Nephron (organoid): ENCODE measurements around the gene PPP2R5E.

Source experiments
- H3K27ac Mint-ChIP-seq, 3 experiments: 2 replicates each; pipeline ENCODE4 v1.8.0; 2020; ENCODE audit warnings: mixed read lengths in 3 of 3, mild to moderate bottlenecking in 2 of 3, moderate library complexity in 1 of 3
- H3K27me3 Mint-ChIP-seq: 2 replicates; pipeline ENCODE4 v1.8.0; 2021; ENCODE audit warnings: low read depth, mild to moderate bottlenecking, moderate library complexity, mixed read lengths
- H3K36me3 Mint-ChIP-seq: 2 replicates; pipeline ENCODE4 v1.8.0; 2020; ENCODE audit warnings: low read depth, mixed read lengths
- H3K4me1 Mint-ChIP-seq: 2 replicates; pipeline ENCODE4 v1.8.0; 2020; ENCODE audit warnings: mixed read lengths
- H3K4me3 Mint-ChIP-seq, 3 experiments: 2 replicates each; pipeline ENCODE4 v1.8.0; 2020; ENCODE audit warnings: mild to moderate bottlenecking in 3 of 3, mixed read lengths in 3 of 3, moderate library complexity in 2 of 3
- H3K9me3 Mint-ChIP-seq: 2 replicates; pipeline ENCODE4 v1.8.0; 2020; ENCODE audit warnings: mixed read lengths
- TF ChIP-seq, protein P1 (sequence below), 3 experiments: fragments of 200-600 bp; sonication (generic); IDR thresholded peaks; one replicate each; pipeline ENCODE4 v1.5.0; 2021; ENCODE audit warnings: antibody characterized with exemption in 3 of 3; ENCODE audit not compliant: unreplicated experiment in 3 of 3

PPP2R5E gene

DNA sequence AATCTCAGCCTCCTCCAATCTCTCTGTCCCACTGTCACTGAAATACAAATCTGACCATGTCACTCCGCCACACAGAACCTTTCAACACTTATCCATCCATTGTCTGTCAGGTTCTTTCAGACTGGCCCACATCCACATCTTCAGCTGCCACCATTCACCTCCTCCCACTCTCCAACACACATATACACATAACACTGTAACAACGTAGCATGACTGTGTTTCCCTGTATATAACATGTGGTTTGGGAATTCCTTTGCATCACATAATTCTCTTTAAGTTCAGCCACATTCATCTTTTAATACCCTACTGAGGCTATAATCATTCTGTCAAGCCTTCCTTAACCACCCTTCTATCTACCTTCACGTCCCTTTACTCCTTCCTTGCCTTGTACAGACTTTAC lies 99.2 kb downstream of the PPP2R5E start:
- no peak overlapping the region for H3K4me3 Mint-ChIP-seq
- no peaks in the 10 kb centered on the region for H3K9me3 Mint-ChIP-seq
- H3K4me1 Mint-ChIP-seq = peaks cover 7% of the 10 kb centered on the region
- no peaks in the 10 kb centered on the region for H3K27me3 Mint-ChIP-seq
- H3K27ac Mint-ChIP-seq = no peak overlapping the region
- H3K36me3 Mint-ChIP-seq = peaks cover 29% of the 10 kb centered on the region
- TF ChIP-seq, protein P1, sequence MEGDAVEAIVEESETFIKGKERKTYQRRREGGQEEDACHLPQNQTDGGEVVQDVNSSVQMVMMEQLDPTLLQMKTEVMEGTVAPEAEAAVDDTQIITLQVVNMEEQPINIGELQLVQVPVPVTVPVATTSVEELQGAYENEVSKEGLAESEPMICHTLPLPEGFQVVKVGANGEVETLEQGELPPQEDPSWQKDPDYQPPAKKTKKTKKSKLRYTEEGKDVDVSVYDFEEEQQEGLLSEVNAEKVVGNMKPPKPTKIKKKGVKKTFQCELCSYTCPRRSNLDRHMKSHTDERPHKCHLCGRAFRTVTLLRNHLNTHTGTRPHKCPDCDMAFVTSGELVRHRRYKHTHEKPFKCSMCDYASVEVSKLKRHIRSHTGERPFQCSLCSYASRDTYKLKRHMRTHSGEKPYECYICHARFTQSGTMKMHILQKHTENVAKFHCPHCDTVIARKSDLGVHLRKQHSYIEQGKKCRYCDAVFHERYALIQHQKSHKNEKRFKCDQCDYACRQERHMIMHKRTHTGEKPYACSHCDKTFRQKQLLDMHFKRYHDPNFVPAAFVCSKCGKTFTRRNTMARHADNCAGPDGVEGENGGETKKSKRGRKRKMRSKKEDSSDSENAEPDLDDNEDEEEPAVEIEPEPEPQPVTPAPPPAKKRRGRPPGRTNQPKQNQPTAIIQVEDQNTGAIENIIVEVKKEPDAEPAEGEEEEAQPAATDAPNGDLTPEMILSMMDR (IDR thresholded peaks at IDR 0.05; ENCODE audit: unreplicated experiment in 3 of 3) = no peak

DNA sequence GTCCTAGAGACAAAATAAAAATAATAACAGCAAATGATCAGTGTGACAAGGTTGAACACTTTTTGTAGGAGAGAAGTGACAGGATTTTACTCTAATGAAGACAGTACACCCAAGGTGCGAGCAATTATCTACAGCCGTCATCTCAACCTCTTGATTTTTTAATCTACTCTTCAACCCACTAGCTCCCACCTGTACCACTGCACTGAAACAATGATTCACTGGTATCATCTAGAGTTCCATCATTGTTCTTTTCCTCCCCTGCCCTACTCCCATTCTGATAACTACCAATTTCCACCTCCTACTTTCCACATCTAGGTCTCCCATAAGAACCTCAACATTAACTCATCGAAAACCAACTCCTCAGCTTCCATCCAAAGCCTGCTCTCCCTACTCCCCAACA lies 99.8 kb downstream of the PPP2R5E start:
- Mint-ChIP-seq H3K36me3 (peaks cover 25% of the 10 kb centered on the region), H3K4me1 (peaks cover 13% of the 10 kb centered on the region), H3K27ac (peak overlapping the region in 1 of 3 experiments; percentile 9), H3K27me3 (no peaks in the 10 kb centered on the region), H3K4me3 (no peak overlapping the region), H3K9me3 (no peaks in the 10 kb centered on the region)
- TF ChIP-seq, protein P1 (IDR thresholded peaks at IDR 0.05; ENCODE audit: unreplicated experiment in 3 of 3) = no peak

DNA sequence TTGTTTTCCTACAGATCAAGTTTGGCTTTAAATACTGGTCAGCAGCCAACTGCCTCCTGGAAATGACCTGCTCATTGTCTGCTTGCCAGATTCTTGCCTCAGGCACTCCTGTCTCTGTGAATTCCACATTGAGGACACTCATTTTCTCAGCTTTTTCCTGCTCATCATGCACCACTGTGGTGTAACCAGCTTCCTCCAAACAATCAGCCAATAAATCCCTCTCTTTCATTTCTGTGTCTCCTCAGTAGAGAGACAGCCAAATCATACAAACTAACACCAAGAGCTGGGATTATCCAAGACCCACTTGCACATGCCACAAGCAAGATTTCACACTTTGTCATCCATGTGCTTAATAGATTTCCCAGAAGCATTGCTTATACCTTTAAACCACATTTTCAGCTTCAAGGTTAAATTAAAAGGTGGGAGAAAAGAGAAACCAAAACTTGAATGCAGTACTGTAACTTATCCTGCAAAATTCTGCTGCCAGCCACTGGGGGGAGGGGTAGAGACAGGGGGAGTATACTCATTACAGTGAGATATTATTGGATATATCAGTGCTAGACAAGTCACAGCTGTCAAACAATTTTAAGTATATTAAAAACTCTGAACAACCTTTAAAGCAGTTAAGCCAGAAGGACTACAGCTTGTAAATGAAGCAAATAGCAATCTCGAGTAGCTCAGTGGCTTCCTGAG lies 105.0 kb downstream of the PPP2R5E start:
- H3K27ac Mint-ChIP-seq = peak overlapping the region; percentile 73 to 88 (median 86)
- peak overlapping the region in 2 of 3 experiments; percentile 12 to 14 for H3K4me3 Mint-ChIP-seq

DNA sequence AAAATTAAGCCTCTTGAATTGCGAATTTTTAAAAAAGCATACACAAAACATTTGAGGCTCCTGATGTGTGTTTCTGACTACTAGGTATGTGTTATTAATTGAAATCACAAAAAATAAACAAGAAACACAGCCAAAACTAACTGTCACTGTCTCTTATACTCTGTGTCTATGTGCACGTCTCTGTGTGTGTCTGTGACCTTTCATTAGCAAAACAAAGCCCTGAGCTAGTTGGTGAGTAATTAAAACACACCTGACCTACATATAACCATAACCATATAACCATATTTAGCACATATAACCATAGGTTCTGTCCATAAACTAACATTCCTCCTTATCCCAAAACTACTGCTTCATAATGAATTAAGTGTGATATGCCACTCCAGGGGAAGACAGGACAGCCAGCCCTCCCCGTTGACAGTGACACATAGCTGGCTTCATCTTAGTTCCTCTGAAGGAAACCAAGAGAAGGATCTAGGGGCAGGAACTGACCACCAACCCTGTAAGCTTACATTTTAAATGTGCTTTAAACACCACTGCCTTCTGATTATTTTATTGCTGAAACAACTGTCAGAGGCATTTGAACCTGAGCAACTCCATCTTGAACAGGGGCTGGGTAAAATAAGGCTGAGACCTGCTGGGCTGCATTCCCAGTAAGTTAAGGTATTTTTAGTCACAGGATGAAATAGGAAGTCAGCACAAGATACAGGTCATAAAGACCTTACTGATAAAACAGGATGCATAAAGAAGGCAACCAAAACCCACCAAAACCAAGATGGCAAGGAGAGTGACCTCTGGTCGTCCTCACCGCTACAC lies 106.7 kb downstream of the PPP2R5E start:
- TF ChIP-seq, protein P1 (IDR thresholded peaks at IDR 0.05; ENCODE audit: unreplicated experiment in 3 of 3) = no peak
- H3K9me3 Mint-ChIP-seq = no peaks in the 10 kb centered on the region
- H3K4me3 Mint-ChIP-seq = no peak overlapping the region
- peak overlapping the region; percentile 58 to 88 (median 76) for H3K27ac Mint-ChIP-seq
- peaks cover 8% of the 10 kb centered on the region for H3K36me3 Mint-ChIP-seq
- H3K4me1 Mint-ChIP-seq = peaks cover 69% of the 10 kb centered on the region
- no peaks in the 10 kb centered on the region for H3K27me3 Mint-ChIP-seq

More for the DNA sequence above, 105.0 kb downstream of the PPP2R5E start:
- Mint-ChIP-seq H3K4me1 (peaks cover 62% of the 10 kb centered on the region), H3K27me3 (no peaks in the 10 kb centered on the region), H3K9me3 (no peaks in the 10 kb centered on the region), H3K36me3 (peaks cover 14% of the 10 kb centered on the region)
- TF ChIP-seq, protein P1 (IDR thresholded peaks at IDR 0.05; ENCODE audit: unreplicated experiment in 3 of 3) = no peak

DNA sequence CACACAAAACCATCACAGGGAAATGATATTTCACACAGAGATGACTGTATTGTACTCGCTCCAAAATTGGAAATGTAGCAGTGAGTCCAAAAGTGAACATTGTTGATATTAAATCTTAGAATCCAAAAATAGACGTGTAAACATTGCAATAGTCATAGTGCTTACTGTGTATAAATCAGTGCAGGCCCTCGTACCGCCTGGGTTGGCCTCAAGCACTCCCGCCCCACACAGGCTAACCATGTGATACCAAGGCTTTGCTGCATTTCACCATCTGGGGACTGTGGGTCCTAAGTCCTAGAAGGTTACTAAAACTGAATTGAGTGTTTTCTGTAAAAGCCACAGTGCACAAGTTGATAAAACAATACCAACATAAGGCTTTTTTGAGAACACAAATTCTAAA lies 107.3 kb downstream of the PPP2R5E start:
- Mint-ChIP-seq H3K36me3 (peaks cover 4% of the 10 kb centered on the region), H3K4me1 (peaks cover 69% of the 10 kb centered on the region), H3K27me3 (no peaks in the 10 kb centered on the region), H3K27ac (peak overlapping the region; percentile 37 to 88 (median 75)), H3K4me3 (no peak overlapping the region), H3K9me3 (no peaks in the 10 kb centered on the region)
- TF ChIP-seq, protein P1 (IDR thresholded peaks at IDR 0.05; ENCODE audit: unreplicated experiment in 3 of 3) = no peak
